Neural cell (in vitro differentiated cells): Measurements from ENCODE around the gene SLC37A1. TPM values are rescaled to one million over a fixed set of nuclear protein-coding genes. Genes with fewer than 3 reads are reported as not detected.
A peak's percentile ranks its signal among the peaks of the same experiment; 100 is the strongest.

ENCODE experiments used
- H2AFZ ChIP-seq: fragments of 200-600, 300-800 bp; sonication (generic), shearing (Covaris generic); 2 replicates; pipeline ENCODE4 v1.6.0; 2014; ENCODE audit warnings: low read depth, mild to moderate bottlenecking, antibody characterized with exemption, low read length, moderate library complexity
- H3F3A ChIP-seq: fragments of 200-600 bp; shearing (Covaris generic); 2 replicates; pipeline ENCODE4 v1.6.1; 2016; ENCODE audit warnings: mild to moderate bottlenecking, moderate library complexity, mixed read lengths, antibody characterized with exemption, low read length; ENCODE audit not compliant: insufficient read depth, poor library complexity, severe bottlenecking
- H3K27ac ChIP-seq: fragments of 200-600, 300-800 bp; sonication (generic), shearing (Covaris generic); 2 replicates; pipeline ENCODE4 v1.5.1; 2014; ENCODE audit warnings: mild to moderate bottlenecking, low read length, moderate library complexity
- H3K27me3 ChIP-seq: fragments of 300-800, 200-600 bp; sonication (generic), shearing (Covaris generic); 2 replicates; pipeline ENCODE4 v1.6.0; 2014; ENCODE audit warnings: mild to moderate bottlenecking, low read depth, low read length, moderate library complexity; ENCODE audit not compliant: insufficient read depth
- H3K36me3 ChIP-seq: fragments of 300-800, 200-600 bp; sonication (generic), shearing (Covaris generic); 2 replicates; pipeline ENCODE4 v1.5.1; 2014; ENCODE audit warnings: mild to moderate bottlenecking, antibody characterized with exemption, low read length, moderate library complexity; ENCODE audit not compliant: insufficient read depth
- H3K4me2 ChIP-seq: fragments of 300-800, 200-600 bp; sonication (generic), shearing (Covaris generic); 2 replicates; pipeline ENCODE4 v1.6.0; 2014; ENCODE audit warnings: mild to moderate bottlenecking, low read length
- H3K4me3 ChIP-seq: fragments of 300-800, 200-600 bp; sonication (generic), shearing (Covaris generic); 2 replicates; pipeline ENCODE4 v1.5.1; 2014; ENCODE audit warnings: mild to moderate bottlenecking, low read length, moderate library complexity
- H3K79me2 ChIP-seq: fragments of 200-600 bp; shearing (Covaris generic); replicated peaks from 2 replicates; pipeline ENCODE4 v1.6.0; 2014; ENCODE audit warnings: mild to moderate bottlenecking, low read length, moderate library complexity; ENCODE audit not compliant: insufficient read depth
- H3K9ac ChIP-seq: fragments of 300-800, 200-600 bp; sonication (generic), shearing (Covaris generic); 2 replicates; pipeline ENCODE4 v1.6.1; 2016; ENCODE audit warnings: mild to moderate bottlenecking, low read length, mixed read lengths
- H3K9me2 ChIP-seq: fragments of 200-600 bp; shearing (Covaris generic); 2 replicates; pipeline ENCODE4 v1.6.1; 2016; ENCODE audit warnings: mild to moderate bottlenecking, low read length, mixed read lengths; ENCODE audit not compliant: insufficient read depth
- H3K9me3 ChIP-seq: fragments of 200-600, 300-800 bp; sonication (generic), shearing (Covaris generic); 2 replicates; pipeline ENCODE4 v1.6.1; 2016; ENCODE audit warnings: mild to moderate bottlenecking, mixed run types, low read length, moderate library complexity, mixed read lengths
- H4K20me1 ChIP-seq: fragments of 200-600 bp; shearing (Covaris generic); 2 replicates; pipeline ENCODE4 v1.6.1; 2016; ENCODE audit warnings: mild to moderate bottlenecking, mixed run types; ENCODE audit not compliant: insufficient read depth
- CTCF ChIP-seq: fragments of 450-650 bp; IDR thresholded peaks from 2 replicates; pipeline ENCODE4 v1.5.1; 2014; ENCODE audit warnings: antibody characterized with exemption, mild to moderate bottlenecking, moderate library complexity; ENCODE audit not compliant: poor library complexity, severe bottlenecking
- EP300 ChIP-seq: fragments of 450-650 bp; conservative IDR thresholded peaks from 2 replicates; pipeline ENCODE4 v1.6.1; 2014; ENCODE audit warnings: antibody characterized with exemption, mild to moderate bottlenecking, moderate library complexity; ENCODE audit not compliant: poor library complexity, severe bottlenecking
- EZH2 ChIP-seq: fragments of 200-600, 300-800 bp; shearing (Covaris generic), sonication (generic); IDR thresholded peaks from 2 replicates; pipeline ENCODE4 v1.6.1; 2014; ENCODE audit warnings: antibody characterized with exemption, low read length, borderline replicate concordance, mild to moderate bottlenecking; ENCODE audit not compliant: insufficient read depth, poor library complexity, severe bottlenecking
- MXI1 ChIP-seq: fragments of 450-650 bp; conservative IDR thresholded peaks from 2 replicates; pipeline ENCODE4 v1.6.1; 2014; ENCODE audit warnings: antibody characterized with exemption, mild to moderate bottlenecking; ENCODE audit not compliant: poor library complexity, severe bottlenecking
- POLR2AphosphoS5 ChIP-seq: IDR thresholded peaks from 2 replicates; pipeline ENCODE4 v1.6.1; 2012
- RAD21 ChIP-seq: fragments of 450-650 bp; conservative IDR thresholded peaks from 2 replicates; pipeline ENCODE4 v1.6.1; 2014; ENCODE audit warnings: antibody characterized with exemption, mild to moderate bottlenecking, moderate library complexity
- SMC3 ChIP-seq: fragments of 450-650 bp; conservative IDR thresholded peaks from 2 replicates; pipeline ENCODE4 v1.6.1; 2014; ENCODE audit warnings: antibody characterized with exemption, mild to moderate bottlenecking, moderate library complexity; ENCODE audit not compliant: poor library complexity
- TAF1 ChIP-seq: IDR thresholded peaks from 2 replicates; pipeline ENCODE4 v1.6.1; 2012; ENCODE audit warnings: low read depth
- polyA plus RNA-seq: library from polyadenylated mRNA; depleted of rRNA; stranded (reverse); fragments of >200 nt; gene quantifications from 2 replicates; pipeline ENCODE4 v1.2.3, GENCODE V29; 2014
- TF ChIP-seq, protein P1 (sequence below): IDR thresholded peaks from 2 replicates; pipeline ENCODE4 v1.6.1; 2012; ENCODE audit warnings: borderline replicate concordance

SLC37A1 gene
- polyA plus RNA-seq, 1 donor from 2014 or later = 60.7 TPM

DNA sequence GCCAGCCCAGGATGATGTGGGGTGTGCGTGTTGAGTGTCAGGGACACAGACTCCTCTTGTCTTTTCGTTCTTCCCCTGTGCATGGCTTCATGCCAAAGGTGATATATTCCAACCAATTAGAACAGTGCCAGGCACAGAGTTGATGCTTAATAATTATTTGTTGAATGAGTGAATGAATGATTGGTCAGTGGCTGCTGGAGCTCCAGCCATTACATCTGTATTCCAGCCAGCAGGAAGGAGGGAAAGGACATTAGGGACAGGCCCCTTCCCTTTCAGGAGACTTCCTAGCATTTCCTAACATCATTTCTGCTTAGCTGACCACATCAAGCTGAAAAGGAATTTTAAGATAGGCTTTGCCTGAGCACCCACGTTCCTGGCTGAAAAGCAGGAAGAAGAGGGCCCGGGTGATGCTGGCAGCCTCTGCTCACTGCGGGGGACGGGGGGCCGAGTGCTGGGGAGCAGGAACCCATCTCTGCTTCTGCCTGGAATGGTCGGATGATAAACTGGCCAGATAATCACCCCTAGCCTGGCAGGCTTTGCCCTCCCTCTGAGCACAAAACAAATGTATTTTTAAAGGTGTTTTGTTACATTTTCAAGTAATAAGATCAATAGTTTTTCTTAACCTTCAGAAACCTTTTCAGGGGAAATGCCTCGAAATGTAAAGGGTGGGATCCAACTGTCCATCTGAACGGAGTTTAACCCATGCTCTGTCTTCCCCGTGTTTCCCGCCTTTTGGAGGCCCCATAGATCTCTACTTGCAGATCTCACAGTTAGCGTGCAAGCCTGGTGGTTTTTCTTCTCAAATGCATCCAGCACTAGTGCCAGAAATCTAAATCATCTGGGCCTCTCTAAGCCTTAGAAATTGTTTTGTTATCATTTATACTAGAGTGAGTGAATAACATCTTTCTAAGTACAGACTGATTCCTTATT lies 39.0 kb downstream of the SLC37A1 start:
- Histone ChIP-seq H3K4me3 (no peak overlapping the region), H3K79me2 (no peaks in the 10 kb centered on the region), H3K4me2 (no peak overlapping the region), H3K9ac (no peak overlapping the region), H3F3A (no peaks in the 10 kb centered on the region), H4K20me1 (no peaks in the 10 kb centered on the region), H3K27me3 (no peaks in the 10 kb centered on the region), H3K27ac (no peak overlapping the region), H3K9me3 (no peaks in the 10 kb centered on the region), H2AFZ (no peak overlapping the region), H3K9me2 (no peaks in the 10 kb centered on the region), H3K36me3 (peaks cover 9% of the 10 kb centered on the region)
- no peak for TF ChIP-seq RAD21
- TF ChIP-seq, protein P1, sequence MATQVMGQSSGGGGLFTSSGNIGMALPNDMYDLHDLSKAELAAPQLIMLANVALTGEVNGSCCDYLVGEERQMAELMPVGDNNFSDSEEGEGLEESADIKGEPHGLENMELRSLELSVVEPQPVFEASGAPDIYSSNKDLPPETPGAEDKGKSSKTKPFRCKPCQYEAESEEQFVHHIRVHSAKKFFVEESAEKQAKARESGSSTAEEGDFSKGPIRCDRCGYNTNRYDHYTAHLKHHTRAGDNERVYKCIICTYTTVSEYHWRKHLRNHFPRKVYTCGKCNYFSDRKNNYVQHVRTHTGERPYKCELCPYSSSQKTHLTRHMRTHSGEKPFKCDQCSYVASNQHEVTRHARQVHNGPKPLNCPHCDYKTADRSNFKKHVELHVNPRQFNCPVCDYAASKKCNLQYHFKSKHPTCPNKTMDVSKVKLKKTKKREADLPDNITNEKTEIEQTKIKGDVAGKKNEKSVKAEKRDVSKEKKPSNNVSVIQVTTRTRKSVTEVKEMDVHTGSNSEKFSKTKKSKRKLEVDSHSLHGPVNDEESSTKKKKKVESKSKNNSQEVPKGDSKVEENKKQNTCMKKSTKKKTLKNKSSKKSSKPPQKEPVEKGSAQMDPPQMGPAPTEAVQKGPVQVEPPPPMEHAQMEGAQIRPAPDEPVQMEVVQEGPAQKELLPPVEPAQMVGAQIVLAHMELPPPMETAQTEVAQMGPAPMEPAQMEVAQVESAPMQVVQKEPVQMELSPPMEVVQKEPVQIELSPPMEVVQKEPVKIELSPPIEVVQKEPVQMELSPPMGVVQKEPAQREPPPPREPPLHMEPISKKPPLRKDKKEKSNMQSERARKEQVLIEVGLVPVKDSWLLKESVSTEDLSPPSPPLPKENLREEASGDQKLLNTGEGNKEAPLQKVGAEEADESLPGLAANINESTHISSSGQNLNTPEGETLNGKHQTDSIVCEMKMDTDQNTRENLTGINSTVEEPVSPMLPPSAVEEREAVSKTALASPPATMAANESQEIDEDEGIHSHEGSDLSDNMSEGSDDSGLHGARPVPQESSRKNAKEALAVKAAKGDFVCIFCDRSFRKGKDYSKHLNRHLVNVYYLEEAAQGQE = no peak
- TF ChIP-seq SMC3 = no peak
- no peak for TF ChIP-seq EZH2
- no peak for TF ChIP-seq POLR2AphosphoS5
- no peak for TF ChIP-seq EP300
- no peak for TF ChIP-seq MXI1
- no peak for TF ChIP-seq TAF1
- no peak for TF ChIP-seq CTCF

- Histone ChIP-seq H3K9ac (no peak overlapping the region), H3K27ac (no peak overlapping the region), H3K9me3 (no peaks in the 10 kb centered on the region), H3K4me3 (no peak overlapping the region), H3K36me3 (peaks cover 9% of the 10 kb centered on the region), H3K9me2 (no peaks in the 10 kb centered on the region), H2AFZ (no peak overlapping the region), H3K27me3 (no peaks in the 10 kb centered on the region), H3F3A (no peaks in the 10 kb centered on the region), H3K79me2 (no peaks in the 10 kb centered on the region), H4K20me1 (no peaks in the 10 kb centered on the region), H3K4me2 (no peak overlapping the region)
- TF ChIP-seq CTCF (peak; percentile 35), RAD21 (no peak), SMC3 (peak; percentile 36)
These were observed 39.8 kb downstream of the SLC37A1 start for GRCh38 chr21:42553435-42553834.
